DMS79 (cell line): Measurements from ENCODE around the gene PRSS21.

Experiments used
- DNase-seq: peaks from one replicate; lab custom pipeline; 2025; lab: John Stamatoyannopoulos, UW

Gene PRSS21

GRCh38 chr16:2779978-2780898 lies 36.8 kb upstream of the PRSS21 start:
- no peak for DNase-seq

DNA sequence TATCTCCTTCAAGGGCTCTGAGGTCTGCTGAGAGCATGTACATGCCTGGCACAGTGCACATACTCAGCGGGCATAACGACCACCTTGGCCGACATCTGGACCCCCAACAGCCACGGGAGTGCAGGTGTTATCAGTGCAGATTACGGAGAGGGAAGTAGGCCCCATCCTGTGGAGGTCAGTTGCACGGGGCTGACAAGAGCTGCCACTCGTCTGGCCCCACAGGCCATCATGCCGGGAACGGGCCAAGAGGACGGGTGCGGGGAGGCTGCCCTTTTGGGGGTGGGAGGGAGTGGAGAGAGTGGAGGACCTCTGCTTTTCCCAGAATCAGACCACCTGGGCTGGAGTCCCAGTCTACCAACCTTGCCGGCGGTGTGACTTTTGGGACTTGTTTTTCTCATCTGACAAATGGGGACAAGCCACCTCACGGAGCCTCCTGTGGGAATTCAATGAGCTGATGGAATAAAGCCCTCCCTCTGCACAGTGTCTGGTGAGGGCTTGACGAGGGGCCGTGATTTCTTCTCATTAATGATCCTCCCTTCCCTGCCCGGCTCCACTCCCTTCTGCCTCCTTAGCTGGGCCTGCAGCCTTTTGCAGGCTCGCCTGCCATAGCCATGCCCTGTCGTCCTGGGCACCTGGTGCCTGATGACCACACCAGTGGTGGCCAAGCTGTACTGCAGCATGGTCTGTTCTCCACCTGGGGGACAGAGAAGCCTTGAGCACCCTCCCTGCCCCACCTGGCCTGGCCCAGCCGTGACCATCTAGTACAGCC lies 34.3 kb upstream of the PRSS21 start:
- DNase-seq, result no peak

DNA sequence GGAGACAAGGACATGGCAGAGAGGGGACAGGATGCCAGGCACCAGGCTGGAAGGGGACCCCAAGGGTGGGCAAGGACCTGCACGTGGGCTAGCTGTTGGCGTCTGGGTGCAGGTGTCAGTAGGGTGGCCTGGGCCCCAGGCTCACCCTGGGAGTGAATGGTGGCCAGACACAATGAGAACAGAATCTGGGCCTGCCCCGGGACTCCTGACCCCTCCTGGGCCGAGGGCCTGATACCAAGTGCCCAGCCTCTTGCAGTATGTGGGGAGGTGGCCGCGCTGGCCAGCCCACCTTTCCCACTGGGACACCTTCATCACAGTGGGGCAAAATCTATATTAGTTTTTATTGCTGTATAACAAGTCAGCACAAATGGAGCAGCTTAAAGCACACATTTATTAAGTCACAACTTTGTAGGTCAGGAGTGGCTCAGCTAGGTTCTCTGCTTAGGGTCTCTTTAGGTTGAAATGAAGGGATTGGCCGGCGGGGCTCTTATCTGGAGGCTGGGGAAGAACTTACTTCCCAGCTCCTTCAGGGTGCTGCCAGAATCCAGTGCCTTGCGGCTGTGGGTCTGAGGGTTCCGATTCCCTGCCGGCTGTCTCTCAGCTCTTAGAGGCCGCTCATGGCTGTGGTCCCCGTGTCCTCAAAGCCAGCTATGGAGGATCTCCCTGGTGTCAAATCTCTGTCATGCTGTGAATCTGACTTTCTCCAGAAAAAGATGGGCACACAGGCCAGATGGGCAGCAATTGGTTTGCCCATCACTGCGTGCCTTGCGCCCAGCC lies 33.3 kb upstream of the PRSS21 start:
- no peak for DNase-seq

DNA sequence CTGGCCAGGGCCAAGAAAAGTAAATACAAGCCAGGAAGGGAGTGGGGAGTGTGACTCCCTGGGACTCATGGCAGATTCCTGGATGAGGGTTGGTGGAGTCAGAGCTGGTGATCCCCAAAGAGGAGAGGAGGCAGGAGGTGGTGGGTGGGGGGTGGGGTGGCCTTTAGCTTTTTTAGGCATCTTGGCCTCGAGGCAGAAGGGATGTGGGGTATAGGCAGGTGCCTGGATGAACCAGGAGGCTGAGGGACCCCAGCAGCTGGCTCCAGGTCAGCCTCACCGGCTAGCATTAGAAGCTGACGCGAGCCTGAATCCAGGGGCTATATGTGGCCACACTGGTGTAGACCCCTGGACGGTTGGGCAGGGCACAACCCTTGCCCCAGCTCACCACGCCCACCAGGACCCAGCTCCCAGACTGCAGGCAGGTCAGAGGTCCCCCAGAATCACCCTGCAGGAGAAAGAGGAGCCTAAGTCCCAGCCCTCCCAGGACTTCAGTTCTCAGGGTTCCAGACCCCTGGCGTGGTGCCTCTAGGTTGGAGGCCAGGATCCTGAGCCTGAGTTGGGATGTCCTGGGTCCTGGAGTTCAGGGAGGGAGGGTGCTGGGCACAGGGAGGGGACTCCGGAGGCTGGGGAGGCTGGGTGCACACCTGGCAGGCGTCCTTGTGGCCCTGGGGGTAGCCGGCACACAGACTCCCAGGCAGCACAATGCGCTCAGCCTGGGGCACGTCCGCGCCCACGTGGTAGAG lies 32.5 kb upstream of the PRSS21 start:
- DNase-seq, result no peak

- DNase-seq, result no peak
Measured at GRCh38 chr16:2785101-2785991, 31.7 kb upstream of the PRSS21 start.

GRCh38 chr16:2786061-2786825 lies 30.8 kb upstream of the PRSS21 start:
- DNase-seq, result no peak

DNA sequence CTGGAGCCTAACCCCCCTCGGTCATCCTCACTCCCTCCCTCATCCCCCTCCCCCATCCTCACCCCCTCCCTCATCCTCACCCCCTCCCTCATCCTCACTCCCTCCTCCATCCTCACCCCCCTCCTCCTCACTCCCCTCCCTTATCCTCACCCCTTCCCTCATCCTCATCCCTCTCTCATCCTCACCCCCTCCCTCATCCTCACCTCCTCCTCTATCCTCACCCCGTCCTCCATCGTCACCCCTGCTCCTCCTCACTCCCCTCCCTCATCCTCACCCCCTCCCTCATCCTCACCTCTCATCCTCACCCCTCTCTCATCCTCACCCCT lies 30.2 kb upstream of the PRSS21 start:
- DNase-seq, result no peak

- DNase-seq, result no peak
Measured at GRCh38 chr16:2787406-2787805, 29.6 kb upstream of the PRSS21 start, which contains the start of gene PRSS33. TSS of gene PRSS33 (minus strand) at chr16:2787560. CDS start at chr16:2786547, 1,013 bp downstream.

GRCh38 chr16:2787961-2788360 lies 29.1 kb upstream of the PRSS21 start:
- no peak for DNase-seq

GRCh38 chr16:2790631-2791030 lies 26.4 kb upstream of the PRSS21 start:
- no peak for DNase-seq

DNA sequence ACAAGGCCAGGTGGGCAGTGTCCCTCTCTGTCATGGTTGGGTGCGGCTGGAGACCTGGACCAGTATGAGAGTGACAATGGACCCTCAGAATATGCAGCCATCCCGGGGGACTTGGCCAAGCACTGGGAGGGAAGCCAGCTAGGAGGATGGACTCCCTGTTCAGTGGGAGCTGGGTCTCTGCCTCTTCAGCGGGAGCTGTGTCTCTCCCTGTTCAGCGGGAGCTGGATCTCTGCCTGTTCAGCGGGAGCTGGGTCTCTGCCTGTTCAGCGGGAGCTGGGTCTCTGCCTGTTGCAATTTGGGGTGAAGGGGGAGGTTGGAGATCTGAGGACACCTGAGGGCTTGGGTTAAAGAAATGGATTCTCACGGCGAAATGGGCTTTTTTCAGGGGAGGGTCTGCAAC lies 25.9 kb upstream of the PRSS21 start:
- no peak for DNase-seq

DNA sequence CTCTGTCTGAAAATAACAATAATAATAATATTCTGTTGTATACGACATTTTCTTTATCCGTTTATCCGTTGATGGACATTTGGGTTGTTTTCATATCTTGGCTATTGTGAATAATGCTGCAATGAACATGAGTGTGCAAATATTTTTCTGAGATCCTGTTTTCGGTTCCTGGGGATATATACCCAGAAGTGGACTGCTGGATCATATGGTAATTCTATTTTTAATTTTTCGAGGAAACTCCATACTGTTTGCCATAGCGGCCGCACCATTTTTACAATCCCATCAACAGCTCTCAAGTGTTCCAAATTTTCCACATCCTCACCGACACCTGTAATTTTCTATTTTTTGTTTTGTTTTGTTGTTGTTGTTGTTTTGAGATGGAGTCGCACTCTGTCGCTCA lies 24.1 kb upstream of the PRSS21 start:
- DNase-seq, result no peak

DNA sequence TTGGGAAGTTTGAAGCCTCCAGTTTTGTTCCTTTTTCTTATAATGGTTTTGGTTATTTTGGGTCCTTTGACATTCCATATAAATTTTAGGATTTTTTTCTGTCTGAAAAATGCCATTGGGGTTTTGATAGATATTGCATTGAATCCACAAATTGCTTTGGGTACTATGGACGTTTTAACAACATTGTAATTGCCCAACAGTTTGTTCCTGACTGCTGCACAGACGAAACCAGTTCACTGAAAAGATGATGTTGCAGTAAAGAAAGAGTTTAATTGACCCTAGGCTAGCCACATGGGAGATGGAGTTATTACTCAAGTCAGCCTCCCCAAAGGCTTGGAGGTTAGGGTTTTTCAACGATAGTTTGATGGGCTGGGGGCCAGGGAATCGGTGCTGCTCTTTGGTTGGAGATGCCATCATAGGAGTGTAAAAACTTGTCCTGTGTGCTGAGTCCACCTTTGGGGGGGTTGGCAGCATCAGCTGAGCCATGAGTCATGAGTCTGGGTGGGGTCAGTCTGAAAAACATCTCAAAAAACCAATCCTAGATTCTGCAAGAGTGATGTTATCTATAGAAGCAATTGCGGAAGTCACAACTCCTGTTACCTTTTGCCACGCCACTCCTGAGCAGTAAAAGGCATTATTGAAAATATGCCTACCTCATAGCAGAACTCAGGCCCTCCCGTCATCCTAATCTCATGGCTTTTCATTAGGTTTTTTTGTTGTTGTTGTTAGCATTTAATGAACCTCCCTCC lies 21.5 kb upstream of the PRSS21 start:
- no peak for DNase-seq

- DNase-seq, result no peak
Measured at GRCh38 chr16:2798723-2799204, 18.3 kb upstream of the PRSS21 start.

DNA sequence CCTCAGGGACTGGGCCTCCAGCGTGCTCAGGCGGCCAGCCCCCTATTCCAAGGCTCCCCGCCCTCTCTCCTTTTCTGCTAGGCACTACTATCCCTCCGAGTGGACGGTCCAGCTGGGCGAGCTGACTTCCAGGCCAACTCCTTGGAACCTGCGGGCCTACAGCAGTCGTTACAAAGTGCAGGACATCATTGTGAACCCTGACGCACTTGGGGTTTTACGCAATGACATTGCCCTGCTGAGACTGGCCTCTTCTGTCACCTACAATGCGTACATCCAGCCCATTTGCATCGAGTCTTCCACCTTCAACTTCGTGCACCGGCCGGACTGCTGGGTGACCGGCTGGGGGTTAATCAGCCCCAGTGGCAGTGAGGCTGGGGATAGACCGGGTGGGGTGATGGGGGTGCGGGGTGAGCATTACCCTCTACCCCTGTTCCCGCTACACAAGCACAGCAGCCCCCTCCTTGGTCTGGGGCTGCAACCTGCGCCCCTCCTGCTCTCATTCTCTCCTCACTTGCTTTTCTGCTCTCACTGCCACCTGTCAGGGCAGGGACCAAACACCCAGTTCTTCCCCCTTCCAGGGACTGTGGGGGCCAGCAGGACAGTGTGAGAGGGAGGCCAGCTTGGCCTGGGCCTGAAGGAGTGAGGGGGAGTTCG lies 17.7 kb upstream of the PRSS21 start:
- no peak for DNase-seq

DNA sequence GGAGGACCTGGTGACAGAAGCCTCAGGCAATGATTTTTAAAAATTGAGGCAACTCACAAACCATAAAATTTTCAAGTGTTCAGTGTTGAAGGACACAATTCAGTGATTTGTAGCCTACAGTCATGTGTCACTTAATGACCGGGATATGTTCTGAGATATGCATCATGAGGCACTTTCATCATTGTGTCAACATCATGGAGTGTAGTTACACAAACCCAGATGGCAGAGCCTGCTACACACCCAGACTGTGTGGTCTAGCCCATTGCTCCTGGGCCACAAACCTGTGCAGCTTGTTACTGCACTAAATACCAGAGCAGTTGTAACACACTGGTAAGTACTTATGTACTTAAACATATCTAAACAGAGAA lies 17.2 kb upstream of the PRSS21 start:
- no peak for DNase-seq

DNA sequence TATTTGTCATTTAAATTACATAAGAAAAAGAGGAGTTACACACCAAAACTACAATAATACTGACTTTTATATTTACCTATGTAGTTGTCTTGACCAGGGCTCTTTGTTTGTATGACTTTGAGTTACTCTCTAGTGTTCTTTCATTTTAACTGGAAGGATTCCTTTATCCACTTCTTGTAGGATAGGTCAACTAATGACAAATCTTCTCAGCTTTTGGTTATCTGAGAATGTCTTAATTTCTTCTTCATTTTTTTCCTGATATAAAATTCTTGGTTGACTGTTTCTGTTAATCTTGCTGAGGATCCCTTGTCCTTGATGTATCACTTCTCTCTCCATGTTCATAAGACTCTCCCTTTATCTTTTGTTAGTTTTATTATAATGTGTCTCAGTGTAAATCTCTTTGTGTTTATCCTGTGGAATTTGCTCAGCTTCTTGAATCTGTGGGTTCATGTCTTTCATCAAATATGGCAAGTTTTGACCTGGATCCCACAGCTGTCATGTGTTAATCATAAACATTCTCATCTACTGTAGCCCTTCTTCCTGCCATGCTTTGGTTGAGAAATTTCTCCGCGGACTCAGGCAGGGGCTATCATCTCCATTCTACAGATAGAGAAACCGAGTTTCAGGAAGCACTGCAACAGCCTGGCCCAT lies 13.4 kb upstream of the PRSS21 start:
- no peak for DNase-seq

DNA sequence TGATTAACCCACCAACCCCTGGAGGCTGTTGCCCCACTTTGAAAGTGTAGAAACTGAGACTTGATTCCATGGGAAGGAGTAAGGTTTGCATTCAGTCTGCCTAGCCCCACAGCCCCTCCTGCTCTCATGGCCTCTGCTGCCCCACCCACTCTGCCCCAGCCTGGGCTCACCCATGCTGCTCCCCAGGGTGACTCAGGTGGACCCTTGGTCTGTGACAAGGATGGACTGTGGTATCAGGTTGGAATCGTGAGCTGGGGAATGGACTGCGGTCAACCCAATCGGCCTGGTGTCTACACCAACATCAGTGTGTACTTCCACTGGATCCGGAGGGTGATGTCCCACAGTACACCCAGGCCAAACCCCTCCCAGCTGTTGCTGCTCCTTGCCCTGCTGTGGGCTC lies 12.3 kb upstream of the PRSS21 start:
- no peak for DNase-seq
